HepG2 (cell line): ENCODE data around the gene RAPGEF6. TPM values are rescaled to one million over a fixed set of nuclear protein-coding genes. Genes with fewer than 3 reads are reported as not detected.

Experiments
- ATAC-seq: fragments of 200-7000 bp; cut with Tn5 transposase; 3 replicates; pipeline ENCODE4 v1.9.1; 2020; ENCODE audit warnings: mild to moderate bottlenecking, moderate library complexity
- BruUV-seq: library from RNA; stranded (reverse); fragments of 400-500 nt; replicated peaks from 2 replicates; lab custom pipeline; 2021; lab: Mats Ljungman, UMichigan
- CTCF ChIA-PET: fragments of 300-600 bp; formaldehyde crosslinking; extraction: SDS; loops from one replicate; lab custom pipeline; 2021; ENCODE audit warnings: low total read pairs, inconsistent platforms, low intra/inter-chr PET ratio; lab: Yijun Ruan, JAX
- POLR2A ChIA-PET: fragments of 350-600 bp; sonication (Branson Sonifier 250); formaldehyde crosslinking; loops from one replicate; lab custom pipeline; 2020; ENCODE audit warnings: antibody characterized with exemption, inconsistent platforms; lab: Yijun Ruan, JAX
- DNase-seq: peaks from one replicate; pipeline ENCODE4 v3.0.0-alpha.2; 2015; ENCODE audit warnings: low spot score
- FAIRE-seq: peaks from 3 replicates; lab custom pipeline; 2011; peaks lifted over from hg19 to GRCh38; lab: Jason Lieb, UNC
- H2AFZ ChIP-seq: one replicate; pipeline ENCODE4 v1.6.1; 2011; ENCODE audit warnings: low read length, inconsistent platforms
- H3K27ac ChIP-seq: fragments of 300-600 bp; 3 replicates; pipeline ENCODE4 v1.8.0; 2011; ENCODE audit warnings: mixed run types, mild to moderate bottlenecking, mixed read lengths, low read length, inconsistent platforms; ENCODE audit not compliant: insufficient read depth; ENCODE audit errors: extremely low read length
- H3K27me3 ChIP-seq, 2 experiments: fragments of 200-600 bp in 1 of 2; 2 replicates in 1 of 2; 3 replicates in 1 of 2; pipeline versions ENCODE4 v1.6.0 to v1.8.0; 2011; ENCODE audit warnings: low read length in 2 of 2, mild to moderate bottlenecking in 2 of 2, moderate library complexity in 2 of 2, inconsistent platforms in 1 of 2; ENCODE audit not compliant: insufficient read depth in 2 of 2, control insufficient read depth in 1 of 2
- H3K36me3 ChIP-seq, 2 experiments: fragments of 200-600 bp in 1 of 2; replicated peaks in 1 of 2; 2 replicates in 1 of 2; 3 replicates in 1 of 2; pipeline versions ENCODE4 v1.5.1 to v1.8.0; 2011; ENCODE audit warnings: low read length in 2 of 2, inconsistent platforms in 1 of 2; ENCODE audit not compliant: insufficient read depth in 2 of 2, control insufficient read depth in 1 of 2
- H3K4me1 ChIP-seq: 2 replicates; pipeline ENCODE4 v1.5.1; 2012; ENCODE audit warnings: low read length, inconsistent platforms; ENCODE audit not compliant: insufficient read depth
- H3K4me2 ChIP-seq: 2 replicates; pipeline ENCODE4 v1.6.0; 2011; ENCODE audit warnings: low read depth, low read length, inconsistent platforms
- H3K4me3 ChIP-seq, 3 experiments: fragments of 200-600 bp in 1 of 3; sonication (generic), shearing (Covaris generic) in 1 of 3; replicated peaks in 1 of 3; 2 replicates each; pipeline ENCODE4 v1.5.1; 2011 to 2016; ENCODE audit warnings: low read length in 3 of 3, inconsistent platforms in 2 of 3, low read depth in 2 of 3, mild to moderate bottlenecking in 2 of 3, control low read depth in 1 of 3, mixed read lengths in 1 of 3; ENCODE audit not compliant: insufficient read depth in 1 of 3
- H3K79me2 ChIP-seq: one replicate; pipeline ENCODE4 v1.6.1; 2011; ENCODE audit warnings: low read length, inconsistent platforms; ENCODE audit not compliant: insufficient read depth
- H3K9ac ChIP-seq: 2 replicates; pipeline ENCODE4 v1.6.0; 2011; ENCODE audit warnings: mild to moderate bottlenecking, low read depth, low read length, inconsistent platforms; ENCODE audit not compliant: insufficient read depth
- H3K9me3 ChIP-seq: 2 replicates; pipeline ENCODE4 v1.5.1; 2012; ENCODE audit warnings: mild to moderate bottlenecking, low read length
- H4K20me1 ChIP-seq: 2 replicates; pipeline ENCODE4 v1.6.0; 2011; ENCODE audit warnings: inconsistent platforms, mild to moderate bottlenecking, low read length, moderate library complexity; ENCODE audit not compliant: insufficient read depth
- XBP1 ChIP-seq: sonication (generic); formaldehyde crosslinking; IDR thresholded peaks from 2 replicates; pipeline ENCODE4 v1.5.0; 2020; ENCODE audit warnings: missing genetic modification reagents
- ZNF224 ChIP-seq: sonication (generic); formaldehyde crosslinking; IDR thresholded peaks from 2 replicates; pipeline ENCODE4 v1.5.0; 2020; ENCODE audit warnings: mild to moderate bottlenecking, missing genetic modification reagents
- ZNF441 ChIP-seq: sonication (generic); formaldehyde crosslinking; IDR thresholded peaks from 2 replicates; pipeline ENCODE4 v1.7.0; 2021; ENCODE audit warnings: missing genetic modification reagents, borderline replicate concordance
- ZNF772 ChIP-seq: sonication (generic); formaldehyde crosslinking; IDR thresholded peaks from 2 replicates; pipeline ENCODE4 v1.5.0; 2020; ENCODE audit warnings: mild to moderate bottlenecking, missing genetic modification reagents
- ZNF788 ChIP-seq: sonication (generic); formaldehyde crosslinking; IDR thresholded peaks from 2 replicates; pipeline ENCODE4 v1.5.0; 2020; ENCODE audit warnings: mild to moderate bottlenecking, missing genetic modification reagents, borderline replicate concordance
- WGBS: methylation state at CpG from one replicate; pipeline ENCODE4 v1.1.6; 2017; ENCODE audit warnings: low lambda C conversion rate; 5-methylcytosine and 5-hydroxymethylcytosine counted together
- in situ Hi-C: cut with HindIII; loops from 2 replicates; pipeline ENCODE4 v1.10.0; 2017; ENCODE audit warnings: low pct_unique_long_range_greater_than_20kb; ENCODE audit not compliant: extremely low pct_ligation_motif_present
- intact Hi-C: fragments of 100-400 bp; cut with micrococcal nuclease; formaldehyde crosslinking; loops from one replicate; pipeline ENCODE4 v1.10.0; 2022; ENCODE audit not compliant: unreplicated experiment
- polyA plus RNA-seq, 8 experiments: library from polyadenylated mRNA; depleted of rRNA in 3 of 8; stranded (reverse) in 7 of 8; unstranded in 1 of 8; fragments of >200 nt; fragmentation: Illumina TruSeq in 4 of 8; extraction: Trizol in 4 of 8; gene quantifications; 2 replicates each; pipeline versions ENCODE4 v1.2.1 to v1.2.3, GENCODE V29; 2011 to 2016; ENCODE audit warnings: low read depth in 4 of 8, missing spikeins in 1 of 8, mixed read lengths in 1 of 8; ENCODE audit not compliant: insufficient read depth in 1 of 8
- total RNA-seq, 5 experiments: library from RNA; depleted of rRNA; stranded (reverse); fragments of >200 nt; fragmentation: Illumina TruSeq; extraction: Trizol; gene quantifications; 2 replicates each; pipeline ENCODE4 v1.2.3, GENCODE V29; 2016; ENCODE audit warnings: low read depth in 1 of 5
- TF ChIP-seq, protein P1 (sequence below): sonication (generic); formaldehyde crosslinking; IDR thresholded peaks from 2 replicates; pipeline ENCODE4 v1.5.0; 2020; ENCODE audit warnings: missing genetic modification reagents, mild to moderate bottlenecking, borderline replicate concordance
- TF ChIP-seq, protein P2 (sequence below): IDR thresholded peaks from 2 replicates; pipeline ENCODE4 v1.6.1; 2016; ENCODE audit warnings: mild to moderate bottlenecking, missing biosample characterization, missing genetic modification reagents
- TF ChIP-seq, protein P3 (sequence below): sonication (generic); formaldehyde crosslinking; IDR thresholded peaks from 2 replicates; pipeline ENCODE4 v1.5.0; 2020; ENCODE audit warnings: mild to moderate bottlenecking, missing genetic modification reagents, borderline replicate concordance
- TF ChIP-seq, protein P4 (sequence below): conservative IDR thresholded peaks from 2 replicates; pipeline ENCODE4 v1.6.1; 2018; ENCODE audit warnings: missing genetic modification reagents

RAPGEF6 gene
- total and polyA plus RNA-seq, 2 of the 13 experiments (the other 11 are each of a cell fraction or from before 2014, with no cell fraction given): 7.7 to 24.6 TPM

DNA sequence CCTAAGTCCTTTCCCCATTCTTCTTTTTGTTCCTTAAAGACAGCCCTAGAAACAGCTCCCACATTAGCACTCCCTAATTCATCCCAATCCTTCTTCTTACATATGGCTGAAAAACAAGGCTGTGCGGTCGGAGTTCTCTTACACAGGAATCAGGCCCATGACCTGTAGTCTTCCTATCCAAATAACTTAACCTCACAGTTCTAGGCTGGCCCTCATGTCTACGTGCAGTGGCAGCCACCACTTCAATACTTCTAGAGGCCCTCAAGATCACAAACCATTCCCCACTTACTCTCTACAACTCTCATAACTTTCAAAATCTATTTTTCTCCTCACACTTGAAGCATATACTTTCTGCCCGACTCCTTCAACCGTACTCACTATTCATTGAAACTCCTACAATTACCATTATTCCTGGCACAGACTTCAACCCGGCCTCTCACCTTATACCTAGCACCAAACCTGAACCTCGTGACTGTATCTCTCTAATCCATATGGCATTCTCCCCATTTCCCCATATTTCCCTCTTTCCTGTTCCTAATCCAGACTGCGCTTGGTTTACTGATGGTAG lies 59.3 kb downstream of the RAPGEF6 start:
- ChIA-PET POLR2A (no interaction called here), CTCF (no interaction called here)
- no TSS peak for BruUV-seq
- no peaks in the 10 kb centered on the region for H3K27me3 ChIP-seq
- no peak overlapping the region for H3K4me2 ChIP-seq
- TF ChIP-seq ZNF772 (no peak), ZNF788 (CRISPR knock-in tag) (no peak), XBP1 (CRISPR knock-in tag) (no peak), ZNF224 (CRISPR knock-in tag) (no peak), ZNF441 (CRISPR knock-in tag) (no peak)
- TF ChIP-seq, protein P1, sequence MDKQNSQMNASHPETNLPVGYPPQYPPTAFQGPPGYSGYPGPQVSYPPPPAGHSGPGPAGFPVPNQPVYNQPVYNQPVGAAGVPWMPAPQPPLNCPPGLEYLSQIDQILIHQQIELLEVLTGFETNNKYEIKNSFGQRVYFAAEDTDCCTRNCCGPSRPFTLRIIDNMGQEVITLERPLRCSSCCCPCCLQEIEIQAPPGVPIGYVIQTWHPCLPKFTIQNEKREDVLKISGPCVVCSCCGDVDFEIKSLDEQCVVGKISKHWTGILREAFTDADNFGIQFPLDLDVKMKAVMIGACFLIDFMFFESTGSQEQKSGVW (CRISPR knock-in tag): no peak
- TF ChIP-seq, protein P2, sequence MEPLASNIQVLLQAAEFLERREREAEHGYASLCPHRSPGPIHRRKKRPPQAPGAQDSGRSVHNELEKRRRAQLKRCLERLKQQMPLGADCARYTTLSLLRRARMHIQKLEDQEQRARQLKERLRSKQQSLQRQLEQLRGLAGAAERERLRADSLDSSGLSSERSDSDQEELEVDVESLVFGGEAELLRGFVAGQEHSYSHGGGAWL (CRISPR knock-in tag): no peak
- TF ChIP-seq, protein P3, sequence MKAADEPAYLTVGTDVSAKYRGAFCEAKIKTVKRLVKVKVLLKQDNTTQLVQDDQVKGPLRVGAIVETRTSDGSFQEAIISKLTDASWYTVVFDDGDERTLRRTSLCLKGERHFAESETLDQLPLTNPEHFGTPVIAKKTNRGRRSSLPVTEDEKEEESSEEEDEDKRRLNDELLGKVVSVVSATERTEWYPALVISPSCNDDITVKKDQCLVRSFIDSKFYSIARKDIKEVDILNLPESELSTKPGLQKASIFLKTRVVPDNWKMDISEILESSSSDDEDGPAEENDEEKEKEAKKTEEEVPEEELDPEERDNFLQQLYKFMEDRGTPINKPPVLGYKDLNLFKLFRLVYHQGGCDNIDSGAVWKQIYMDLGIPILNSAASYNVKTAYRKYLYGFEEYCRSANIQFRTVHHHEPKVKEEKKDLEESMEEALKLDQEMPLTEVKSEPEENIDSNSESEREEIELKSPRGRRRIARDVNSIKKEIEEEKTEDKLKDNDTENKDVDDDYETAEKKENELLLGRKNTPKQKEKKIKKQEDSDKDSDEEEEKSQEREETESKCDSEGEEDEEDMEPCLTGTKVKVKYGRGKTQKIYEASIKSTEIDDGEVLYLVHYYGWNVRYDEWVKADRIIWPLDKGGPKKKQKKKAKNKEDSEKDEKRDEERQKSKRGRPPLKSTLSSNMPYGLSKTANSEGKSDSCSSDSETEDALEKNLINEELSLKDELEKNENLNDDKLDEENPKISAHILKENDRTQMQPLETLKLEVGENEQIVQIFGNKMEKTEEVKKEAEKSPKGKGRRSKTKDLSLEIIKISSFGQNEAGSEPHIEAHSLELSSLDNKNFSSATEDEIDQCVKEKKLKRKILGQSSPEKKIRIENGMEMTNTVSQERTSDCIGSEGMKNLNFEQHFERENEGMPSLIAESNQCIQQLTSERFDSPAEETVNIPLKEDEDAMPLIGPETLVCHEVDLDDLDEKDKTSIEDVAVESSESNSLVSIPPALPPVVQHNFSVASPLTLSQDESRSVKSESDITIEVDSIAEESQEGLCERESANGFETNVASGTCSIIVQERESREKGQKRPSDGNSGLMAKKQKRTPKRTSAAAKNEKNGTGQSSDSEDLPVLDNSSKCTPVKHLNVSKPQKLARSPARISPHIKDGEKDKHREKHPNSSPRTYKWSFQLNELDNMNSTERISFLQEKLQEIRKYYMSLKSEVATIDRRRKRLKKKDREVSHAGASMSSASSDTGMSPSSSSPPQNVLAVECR (CRISPR knock-in tag): no peak
- TF ChIP-seq, protein P4, sequence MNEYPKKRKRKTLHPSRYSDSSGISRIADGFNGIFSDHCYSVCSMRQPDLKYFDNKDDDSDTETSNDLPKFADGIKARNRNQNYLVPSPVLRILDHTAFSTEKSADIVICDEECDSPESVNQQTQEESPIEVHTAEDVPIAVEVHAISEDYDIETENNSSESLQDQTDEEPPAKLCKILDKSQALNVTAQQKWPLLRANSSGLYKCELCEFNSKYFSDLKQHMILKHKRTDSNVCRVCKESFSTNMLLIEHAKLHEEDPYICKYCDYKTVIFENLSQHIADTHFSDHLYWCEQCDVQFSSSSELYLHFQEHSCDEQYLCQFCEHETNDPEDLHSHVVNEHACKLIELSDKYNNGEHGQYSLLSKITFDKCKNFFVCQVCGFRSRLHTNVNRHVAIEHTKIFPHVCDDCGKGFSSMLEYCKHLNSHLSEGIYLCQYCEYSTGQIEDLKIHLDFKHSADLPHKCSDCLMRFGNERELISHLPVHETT (CRISPR knock-in tag): no peak
- peaks cover 39% of the 10 kb centered on the region for H3K9me3 ChIP-seq
- in situ Hi-C loops: no loop called here
- DNase-seq: no peak
- ATAC-seq: no peak
- no peak overlapping the region for H2AFZ ChIP-seq
- peaks cover 22% of the 10 kb centered on the region for H3K79me2 ChIP-seq
- H3K9ac ChIP-seq: no peak overlapping the region
- no peak overlapping the region for H3K4me3 ChIP-seq
- H3K27ac ChIP-seq: no peak overlapping the region
- H4K20me1 ChIP-seq: no peaks in the 10 kb centered on the region
- no peaks in the 10 kb centered on the region for H3K4me1 ChIP-seq
- FAIRE-seq: no peak
- peaks cover 6 to 13% of the 10 kb centered on the region in 2 experiments; a peak in 4 of 5 replicates for H3K36me3 ChIP-seq
- over 99% methylated on average over 8 of the region's 8 CpGs for WGBS
- intact Hi-C loops: no loop called here
